GM12891 (cell line): ENCODE data around the gene ZNF600. TPM values are rescaled to one million over a fixed set of nuclear protein-coding genes. Genes with fewer than 3 reads are reported as not detected.
"Not testable (repeated sequence)": the region's sequence is repeated elsewhere in the genome, so short reads cannot be mapped to it uniquely, and the experiment has no call there.

ENCODE experiments used
- DNase-seq: peaks from one replicate; pipeline ENCODE4 v3.0.0; 2011; ENCODE audit warnings: low spot score; ENCODE audit not compliant: insufficient read length
- FAIRE-seq: peaks from 2 replicates; lab custom pipeline; 2011; peaks lifted over from hg19 to GRCh38; lab: Jason Lieb, UNC
- PAX5 ChIP-seq: IDR thresholded peaks from 2 replicates; pipeline ENCODE4 v1.6.1; 2011; ENCODE audit warnings: low read length, moderate library complexity, mild to moderate bottlenecking; ENCODE audit not compliant: insufficient read depth, severe bottlenecking
- POLR2A ChIP-seq: IDR thresholded peaks from 2 replicates; pipeline ENCODE4 v1.6.1; 2011; ENCODE audit warnings: low read depth, low read length, control low read depth
- POLR2AphosphoS5 ChIP-seq: IDR thresholded peaks from 2 replicates; pipeline ENCODE4 v1.6.1; 2011; ENCODE audit warnings: low read depth, low read length, control low read depth
- POU2F2 ChIP-seq: IDR thresholded peaks from 2 replicates; pipeline ENCODE4 v1.6.1; 2011; ENCODE audit warnings: low read depth, mild to moderate bottlenecking, control low read depth, low read length, moderate library complexity
- SPI1 ChIP-seq: IDR thresholded peaks from 2 replicates; pipeline ENCODE4 v1.6.1; 2011; ENCODE audit warnings: low read depth, low read length, control low read depth
- TAF1 ChIP-seq: IDR thresholded peaks from 2 replicates; pipeline ENCODE4 v1.6.1; 2011; ENCODE audit warnings: low read depth, low read length, control low read depth
- polyA plus RNA-seq: library from polyadenylated mRNA; unstranded; fragments of >200 nt; gene quantifications from one replicate; pipeline ENCODE4 v1.2.1, GENCODE V29; 2012; ENCODE audit warnings: low read depth, missing spikeins, inconsistent platforms; ENCODE audit not compliant: missing spikeins

The ZNF600 gene
- polyA plus RNA-seq, result 5.2 TPM

DNA sequence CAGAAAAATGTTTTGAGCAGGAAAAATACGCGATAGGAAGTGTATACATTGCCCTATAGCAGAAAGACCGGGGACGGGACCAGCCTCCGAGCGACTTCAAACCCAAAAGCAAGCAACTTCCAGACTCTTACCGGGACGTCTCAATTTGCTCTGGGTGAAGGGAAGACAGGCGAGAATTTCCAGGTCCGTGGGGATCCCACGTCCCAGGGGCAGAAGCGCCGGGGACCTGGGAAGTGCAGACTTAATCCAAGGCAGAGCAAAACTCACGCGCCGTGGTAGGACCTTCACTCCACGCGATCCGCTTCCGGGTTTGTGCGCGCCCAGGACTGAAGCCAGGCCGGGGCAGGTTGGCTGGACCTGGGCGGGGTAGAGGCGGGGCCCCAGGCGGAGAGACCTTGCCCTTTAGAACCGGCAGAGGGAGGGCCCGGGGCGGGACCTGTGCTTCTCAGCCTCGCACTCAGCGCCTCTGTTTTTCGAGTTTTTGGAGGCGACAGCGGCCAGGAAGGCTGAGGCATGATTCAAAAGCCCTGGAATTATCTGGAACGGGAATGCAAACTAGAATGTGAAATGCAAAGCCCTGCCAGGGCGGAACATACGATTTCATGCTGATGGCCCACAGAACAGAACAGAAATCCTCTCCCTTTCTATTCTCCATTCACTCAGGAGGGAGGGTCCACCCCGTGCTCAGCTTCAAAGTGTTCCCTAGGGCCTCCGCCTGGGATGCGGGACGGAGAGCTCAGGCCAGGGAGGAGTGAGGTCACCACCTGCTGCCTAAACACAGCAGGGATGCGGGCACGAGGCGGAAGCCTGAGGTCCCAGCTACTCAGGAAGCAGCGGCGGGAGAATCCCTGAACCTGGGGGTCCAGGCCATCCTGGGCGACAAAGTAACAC, at the start of gene ZNF600:
Gene ZNF600, minus strand, starts transcription at position 328 of the 891 bp plus-strand sequence. CDS start 7,903 bp downstream, outside the sequence.
- TF ChIP-seq POLR2AphosphoS5, result peak; percentile 69
- 0 out of 2 replicates have a peak, but pooled peaks have one; percentile 41 for TF ChIP-seq POLR2A
- FAIRE-seq, result peak; percentile 95
- peak; percentile 57 for DNase-seq

DNA sequence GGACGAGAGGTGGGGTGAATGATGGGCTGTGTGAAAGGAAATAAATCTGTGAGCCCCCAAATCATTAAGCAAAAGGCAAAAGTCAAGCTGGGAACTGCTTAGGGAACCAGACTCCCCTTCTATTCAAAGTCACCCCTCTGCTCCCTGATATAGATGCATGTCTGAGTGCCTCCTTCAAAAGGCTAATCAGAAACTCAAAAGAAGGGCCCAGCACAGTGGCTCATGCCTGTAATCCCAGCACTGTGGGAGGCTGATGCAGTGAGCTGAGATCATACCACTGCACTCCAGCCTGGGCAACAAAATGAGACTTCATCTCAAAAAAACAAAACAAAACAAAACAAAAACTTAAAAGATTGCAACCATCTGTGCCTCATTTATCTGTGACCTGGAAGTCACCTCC, 47.7 kb upstream of the ZNF600 start:
- not testable (repeated sequence) for FAIRE-seq, DNase-seq

DNA sequence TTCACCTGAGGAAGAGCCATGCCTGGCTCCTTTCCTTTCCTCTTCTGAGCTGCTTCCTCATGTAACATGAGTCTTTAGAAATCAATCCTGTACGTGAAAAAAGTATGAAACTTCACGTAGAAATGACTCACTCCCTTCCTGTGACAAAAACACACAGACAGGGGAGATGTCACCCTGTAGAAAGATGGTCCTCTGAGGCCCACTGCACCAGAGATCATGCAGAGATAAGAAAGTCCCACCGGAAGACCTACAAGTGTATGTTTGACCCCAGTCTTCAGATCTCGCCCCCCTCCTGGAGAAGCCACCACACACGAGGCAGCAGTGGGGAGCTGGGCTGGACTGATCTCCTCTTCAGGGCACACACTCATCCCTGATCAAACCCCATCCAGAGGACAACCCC, 47.0 kb upstream of the ZNF600 start:
- FAIRE-seq, DNase-seq: not testable (repeated sequence)

DNA sequence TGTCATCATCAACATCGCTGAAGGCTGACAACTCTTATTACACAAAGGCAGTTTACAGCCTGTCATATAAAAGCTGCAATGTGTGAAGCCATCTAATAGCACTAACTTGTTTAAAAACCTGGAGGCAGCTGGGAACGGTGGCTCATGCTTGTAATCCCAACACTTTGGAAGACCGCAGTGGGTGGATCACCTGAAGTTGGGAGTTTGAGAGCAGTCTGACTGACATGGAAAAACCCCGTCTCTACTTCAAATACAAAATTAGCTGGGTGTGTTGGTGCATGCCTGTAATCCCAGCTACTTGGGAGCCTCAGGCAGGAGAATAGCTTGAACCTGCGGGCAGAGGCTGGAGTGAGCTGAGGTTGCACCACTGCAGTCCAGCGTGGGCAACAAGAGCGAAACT, 43.3 kb upstream of the ZNF600 start:
- FAIRE-seq, DNase-seq: not testable (repeated sequence)

DNA sequence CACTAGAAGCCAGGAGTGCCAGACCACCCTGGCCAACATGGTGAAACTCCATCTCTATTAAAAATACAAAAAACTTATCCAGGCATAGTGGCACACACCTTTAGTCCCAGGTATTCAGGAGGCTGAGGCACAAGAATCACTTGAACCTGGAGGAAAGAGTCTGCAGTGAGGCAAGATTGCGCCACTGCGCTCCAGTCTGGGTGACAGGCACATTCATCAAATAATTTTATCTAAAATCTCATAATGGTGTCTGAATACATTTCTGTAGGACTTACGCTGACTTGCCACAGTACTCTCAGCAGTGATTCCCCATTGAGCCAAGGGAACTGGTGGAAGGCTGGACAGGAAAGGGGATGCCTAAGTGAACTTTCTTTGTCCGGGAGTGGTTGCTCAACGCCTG, 39.2 kb upstream of the ZNF600 start:
- no peak for DNase-seq
- FAIRE-seq, result no peak
- TF ChIP-seq POLR2AphosphoS5 (no peak), POLR2A (no peak), SPI1 (no peak), PAX5 (no peak), TAF1 (no peak), POU2F2 (no peak)

DNA sequence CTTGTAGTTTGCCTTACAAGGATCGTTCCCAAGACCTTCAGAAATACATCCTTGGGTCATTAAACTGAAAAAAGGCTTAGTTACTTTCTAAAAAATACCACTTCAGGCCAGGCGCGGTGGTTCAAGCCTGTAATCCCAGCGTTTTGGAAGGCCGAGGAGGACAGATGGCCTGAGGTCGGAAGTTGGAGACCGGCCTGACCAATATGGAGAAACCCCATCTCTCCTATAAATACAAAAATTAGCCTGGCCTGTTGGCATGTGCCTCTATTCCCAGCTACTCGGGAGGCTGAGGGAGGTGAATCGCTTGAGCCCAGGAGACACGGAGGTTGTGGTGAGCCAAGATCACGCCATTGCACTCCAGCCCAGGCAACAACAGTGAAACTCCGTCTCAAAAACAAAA, 37.1 kb upstream of the ZNF600 start:
- TF ChIP-seq POLR2A (no peak), SPI1 (no peak), POLR2AphosphoS5 (no peak), TAF1 (no peak), POU2F2 (no peak), PAX5 (no peak)
- DNase-seq, result no peak
- no peak for FAIRE-seq

DNA sequence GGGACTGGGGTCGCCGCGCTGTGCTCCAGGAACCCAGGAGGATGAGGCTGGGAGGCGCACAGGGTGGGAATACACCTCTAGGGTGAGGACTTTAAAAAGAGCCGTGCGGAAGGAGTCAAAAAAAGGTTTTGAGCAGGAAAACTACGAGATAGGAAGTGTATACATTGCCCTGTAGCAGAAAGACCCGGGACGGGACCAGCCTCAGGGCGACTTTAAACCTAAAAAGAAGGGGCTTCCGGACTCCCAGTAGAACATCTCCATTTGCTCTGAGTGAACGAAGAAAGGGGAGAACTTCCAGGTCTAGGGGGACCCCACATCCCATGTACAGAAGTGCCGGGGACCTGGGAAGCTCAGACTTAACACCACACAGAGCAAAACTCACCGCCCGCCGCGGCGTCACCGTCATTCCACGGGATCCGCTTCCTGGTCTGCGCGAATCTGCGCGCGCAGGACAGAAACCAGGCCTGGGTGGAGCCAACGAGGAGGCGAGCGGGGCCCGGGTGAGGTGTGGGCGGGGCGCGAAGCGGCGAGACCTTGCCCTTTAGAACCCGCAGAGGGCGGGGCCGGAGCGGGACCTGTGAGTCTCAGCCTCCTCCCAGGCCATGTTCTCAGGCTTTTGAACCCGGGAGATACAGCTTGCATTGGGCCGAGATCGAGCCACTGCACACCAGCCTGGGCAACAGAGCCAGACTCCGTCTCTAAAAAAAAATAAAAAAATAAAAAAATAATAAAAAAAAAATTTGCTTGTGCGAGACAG, 34.8 kb upstream of the ZNF600 start, which contains the start of gene ZNF28:
Gene ZNF28, minus strand, starts transcription at position 430 of the 757 bp plus-strand sequence. CDS start 3,675 bp downstream, outside the sequence.
- FAIRE-seq, result peak; percentile 99
- TF ChIP-seq POLR2A, result 0 out of 2 replicates have a peak, but pooled peaks have one; percentile 50
- not testable (repeated sequence) for DNase-seq

DNA sequence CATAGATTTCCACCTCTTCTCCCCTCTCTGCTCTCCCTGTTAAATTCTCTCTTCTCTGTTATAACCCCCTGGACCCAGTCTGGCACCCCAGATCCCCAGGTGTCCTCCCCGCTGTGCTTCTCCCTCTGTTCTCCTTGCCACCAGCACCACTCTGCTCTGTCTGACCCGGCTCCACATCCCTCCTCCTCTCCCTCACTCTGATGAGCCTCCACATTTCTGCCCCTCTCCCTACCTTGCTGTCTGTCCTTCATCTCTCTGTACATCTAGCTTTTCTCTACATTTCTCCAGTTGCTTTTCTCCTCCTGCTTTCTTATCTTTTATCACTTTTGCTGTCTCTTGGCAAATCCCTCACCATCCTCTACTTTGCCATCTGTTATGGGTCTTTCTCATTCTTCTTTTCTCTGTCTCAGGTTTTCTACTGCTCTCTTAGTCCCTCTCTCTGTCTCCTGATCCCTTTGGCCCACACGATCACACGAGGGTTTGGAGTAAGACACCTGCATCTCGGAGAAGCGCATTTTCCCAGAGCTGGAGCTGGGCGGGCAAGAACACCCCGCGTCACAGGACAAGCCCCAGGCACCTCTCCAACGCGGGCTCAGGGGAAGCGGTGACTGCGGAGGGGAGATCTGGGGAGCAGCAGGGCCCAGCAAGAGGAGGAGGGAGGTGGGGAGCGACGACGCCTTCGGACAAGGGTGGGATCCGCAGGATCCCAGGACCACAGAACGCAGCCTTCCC, 34.0 kb upstream of the ZNF600 start:
- FAIRE-seq, result peak; percentile 65
- not testable (repeated sequence) for DNase-seq

DNA sequence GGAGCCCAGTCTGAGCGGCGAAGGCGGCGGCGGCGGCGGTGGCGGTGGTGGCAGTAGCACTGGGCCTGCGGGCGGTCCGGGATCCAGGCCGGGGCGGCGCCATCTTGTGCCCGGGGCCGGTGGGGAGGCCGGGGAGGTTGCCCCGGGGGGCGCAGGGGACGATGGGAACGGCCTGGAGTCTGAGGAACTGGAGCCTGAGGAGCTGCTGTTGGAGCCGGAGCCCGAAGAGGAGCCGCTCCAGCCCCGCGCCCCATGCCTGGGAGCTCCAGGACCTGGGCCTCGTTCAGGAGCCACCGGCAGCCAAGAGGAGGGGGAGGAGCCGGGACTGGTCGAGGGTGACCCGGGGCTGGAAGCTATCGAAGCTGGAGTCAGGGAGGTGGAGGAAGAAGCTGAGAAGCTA, 23.2 kb upstream of the ZNF600 start:
- TF ChIP-seq POU2F2, result no peak
- TF ChIP-seq POLR2A, result no peak
- TF ChIP-seq POLR2AphosphoS5, result no peak
- TF ChIP-seq PAX5, result no peak
- TF ChIP-seq TAF1, result no peak
- no peak for TF ChIP-seq SPI1
- DNase-seq (no peak), FAIRE-seq (no peak)

DNA sequence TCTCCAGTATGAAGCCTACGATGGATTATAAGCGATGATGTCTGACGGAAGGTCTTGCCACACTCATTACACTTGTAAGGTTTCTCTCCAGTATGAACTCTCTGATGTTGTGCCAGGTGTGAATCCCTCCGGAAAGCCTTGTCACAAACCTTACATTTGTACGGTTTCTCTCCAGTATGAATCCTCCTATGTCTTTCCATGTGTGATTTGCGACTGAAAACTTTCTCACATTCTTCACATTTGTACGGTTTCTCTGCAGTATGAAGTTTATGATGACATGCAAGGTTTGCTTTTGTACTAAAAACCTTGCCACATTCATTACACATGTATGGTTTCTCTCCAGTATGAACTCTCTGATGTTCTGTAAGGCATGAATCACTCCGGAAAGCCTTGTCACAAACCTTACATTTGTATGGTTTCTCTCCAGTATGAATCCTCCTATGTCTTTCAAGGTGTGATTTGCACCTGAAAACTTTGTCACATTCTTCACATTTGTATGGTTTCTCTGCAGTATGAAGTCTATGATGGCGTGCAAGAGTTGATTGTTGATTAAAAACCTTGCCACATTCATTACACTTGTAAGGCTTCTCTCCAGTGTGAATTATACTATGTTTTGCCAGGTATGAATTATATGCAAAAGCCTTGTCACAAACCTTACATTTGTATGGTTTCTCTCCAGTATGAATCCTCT, 13.5 kb upstream of the ZNF600 start:
- FAIRE-seq, DNase-seq: not testable (repeated sequence)
